Peyer's patch (tissue), 4 donors: ENCODE results near the gene NALCN. TPM values are rescaled to one million over a fixed set of nuclear protein-coding genes. Genes with fewer than 3 reads are reported as not detected.

Experiments used
- DNase-seq, 3 donors: peaks; one replicate each; pipeline ENCODE4 v3.0.0-alpha.2; 2017 to 2019
- H3K27ac ChIP-seq, 4 donors: fragments of 200-600 bp; sonication (generic); one replicate each; pipeline ENCODE4 v1.5.1; 2016 to 2019
- H3K27me3 ChIP-seq, 2 donors: fragments of 200-600 bp; sonication (generic); one replicate each; pipeline ENCODE4 v1.5.1; 2019
- H3K36me3 ChIP-seq, 3 donors: fragments of 200-600 bp; sonication (generic); one replicate each; pipeline ENCODE4 v1.5.1; 2016 to 2019
- H3K4me1 ChIP-seq, 4 donors: fragments of 200-600 bp; sonication (generic); one replicate each; pipeline ENCODE4 v1.5.1; 2016 to 2019
- H3K4me3 ChIP-seq, 4 donors: fragments of 200-600 bp; sonication (generic); 1 replicate in 3 of 4; 2 replicates in 1 of 4; pipeline ENCODE4 v1.5.1; 2016 to 2019; ENCODE audit warnings: mild to moderate bottlenecking in 1 of 4
- H3K9me3 ChIP-seq, 4 donors: fragments of 200-600 bp; sonication (generic); one replicate each; pipeline ENCODE4 v1.5.1; 2016 to 2019; ENCODE audit warnings: mild to moderate bottlenecking in 1 of 4
- POLR2A ChIP-seq, 2 donors: fragments of 450-650 bp; IDR thresholded peaks; one replicate each; pipeline ENCODE4 v1.5.1; 2017; ENCODE audit warnings: antibody characterized with exemption in 2 of 2, mild to moderate bottlenecking in 2 of 2, moderate library complexity in 2 of 2
- total RNA-seq, 4 donors: library from RNA; depleted of rRNA; stranded (reverse); fragments of >200 nt; gene quantifications; one replicate each; pipeline ENCODE4 v1.1.0, GENCODE V29; 2016
- TF ChIP-seq, protein P1 (sequence below), 6 experiments: fragments of 450-650 bp in 4 of 6; fragments of 200-600 bp in 2 of 6; sonication (generic) in 1 of 6; IDR thresholded peaks; one replicate each; pipeline ENCODE4 v1.5.1; 2017 to 2019; ENCODE audit warnings: antibody characterized with exemption in 6 of 6, mild to moderate bottlenecking in 3 of 6, moderate library complexity in 1 of 6

The NALCN gene
- under 1 TPM in 2 of 4 donors, not detected in 2; 0.13 to 0.18 TPM for total RNA-seq

DNA sequence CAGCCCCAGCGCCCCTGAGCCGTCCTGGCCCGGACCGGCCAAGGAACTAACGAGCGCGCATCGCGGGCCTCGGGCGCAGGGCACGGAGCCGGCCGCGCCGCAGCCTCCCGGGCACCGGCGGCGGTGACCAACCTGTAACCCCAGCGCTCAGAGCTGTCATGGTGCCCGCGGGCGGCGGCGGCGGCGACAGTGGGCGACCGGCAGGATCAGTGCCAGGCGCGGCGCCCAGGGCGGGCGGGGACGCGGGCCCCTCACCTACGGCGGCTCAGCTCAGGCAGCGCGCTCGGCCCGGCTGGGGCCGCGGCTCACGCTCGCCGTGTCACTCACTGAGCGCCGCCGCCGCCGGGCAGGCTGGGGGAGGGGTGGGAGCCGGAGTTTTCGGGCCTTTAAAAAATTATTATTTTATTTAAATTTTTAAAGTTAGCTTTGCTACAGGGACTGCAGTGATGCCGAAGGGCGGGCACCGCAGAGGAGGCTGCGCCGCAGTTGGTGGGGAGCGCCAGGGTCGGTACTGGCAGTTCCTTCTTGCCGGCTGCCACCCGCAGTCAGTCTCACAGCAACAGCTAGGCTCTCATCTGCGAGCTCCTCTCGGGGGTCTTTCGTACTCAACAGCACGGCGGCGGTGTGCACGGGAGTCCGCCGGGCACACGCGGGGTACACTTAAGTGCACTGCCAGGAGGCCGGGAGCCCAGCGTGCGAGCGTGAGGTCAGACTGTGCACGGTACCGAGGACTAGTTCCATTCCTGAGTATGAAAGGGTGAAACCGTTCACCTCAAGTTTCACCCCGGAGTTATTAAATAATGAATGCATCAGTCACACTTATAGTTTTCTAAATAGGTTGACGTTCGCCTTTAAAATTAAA lies at the start of gene NALCN:
Gene NALCN (minus strand): TSS at position 328 of the 862 bp plus-strand sequence. CDS start 17,382 bp downstream, outside the sequence.
- Histone ChIP-seq H3K4me1 (no peaks in the 10 kb centered on the region), H3K27me3 (no peaks in the 10 kb centered on the region), H3K27ac (no peak within 1 kb of the TSS), H3K36me3 (no peaks in the 10 kb centered on the region), H3K4me3 (peak within 1 kb of the TSS in 2 of 4 donors; percentile 36 to 39), H3K9me3 (no peaks in the 10 kb centered on the region)
- DNase-seq = no peak
- TF ChIP-seq, protein P1, sequence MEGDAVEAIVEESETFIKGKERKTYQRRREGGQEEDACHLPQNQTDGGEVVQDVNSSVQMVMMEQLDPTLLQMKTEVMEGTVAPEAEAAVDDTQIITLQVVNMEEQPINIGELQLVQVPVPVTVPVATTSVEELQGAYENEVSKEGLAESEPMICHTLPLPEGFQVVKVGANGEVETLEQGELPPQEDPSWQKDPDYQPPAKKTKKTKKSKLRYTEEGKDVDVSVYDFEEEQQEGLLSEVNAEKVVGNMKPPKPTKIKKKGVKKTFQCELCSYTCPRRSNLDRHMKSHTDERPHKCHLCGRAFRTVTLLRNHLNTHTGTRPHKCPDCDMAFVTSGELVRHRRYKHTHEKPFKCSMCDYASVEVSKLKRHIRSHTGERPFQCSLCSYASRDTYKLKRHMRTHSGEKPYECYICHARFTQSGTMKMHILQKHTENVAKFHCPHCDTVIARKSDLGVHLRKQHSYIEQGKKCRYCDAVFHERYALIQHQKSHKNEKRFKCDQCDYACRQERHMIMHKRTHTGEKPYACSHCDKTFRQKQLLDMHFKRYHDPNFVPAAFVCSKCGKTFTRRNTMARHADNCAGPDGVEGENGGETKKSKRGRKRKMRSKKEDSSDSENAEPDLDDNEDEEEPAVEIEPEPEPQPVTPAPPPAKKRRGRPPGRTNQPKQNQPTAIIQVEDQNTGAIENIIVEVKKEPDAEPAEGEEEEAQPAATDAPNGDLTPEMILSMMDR (IDR thresholded peaks at IDR 0.05) = no peak
- TF ChIP-seq POLR2A (IDR thresholded peaks at IDR 0.05) = no peak

DNA sequence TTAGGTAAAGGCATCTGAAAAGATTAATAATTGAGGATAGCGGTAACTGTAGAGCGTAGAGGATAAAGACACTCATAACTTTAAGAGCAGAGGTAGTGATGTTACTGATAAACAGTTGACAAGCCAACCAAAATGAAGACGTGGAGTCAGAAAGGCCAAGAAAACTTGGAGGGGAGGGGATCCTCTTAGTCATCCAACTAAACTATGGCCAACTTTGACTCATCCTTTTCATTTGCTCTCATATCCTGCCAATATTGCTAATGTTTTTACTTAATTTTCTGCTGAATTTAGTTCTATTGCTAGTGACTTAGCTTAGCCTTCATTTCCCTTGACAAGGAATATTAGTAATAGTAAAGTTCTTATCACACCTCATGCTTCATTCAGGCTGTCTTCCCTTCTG lies 49.6 kb upstream of the NALCN start:
- no peak for TF ChIP-seq POLR2A (IDR thresholded peaks at IDR 0.05)
- TF ChIP-seq, protein P1 (IDR thresholded peaks at IDR 0.05) = no peak
- H3K27me3 ChIP-seq = no peaks in the 10 kb centered on the region

DNA sequence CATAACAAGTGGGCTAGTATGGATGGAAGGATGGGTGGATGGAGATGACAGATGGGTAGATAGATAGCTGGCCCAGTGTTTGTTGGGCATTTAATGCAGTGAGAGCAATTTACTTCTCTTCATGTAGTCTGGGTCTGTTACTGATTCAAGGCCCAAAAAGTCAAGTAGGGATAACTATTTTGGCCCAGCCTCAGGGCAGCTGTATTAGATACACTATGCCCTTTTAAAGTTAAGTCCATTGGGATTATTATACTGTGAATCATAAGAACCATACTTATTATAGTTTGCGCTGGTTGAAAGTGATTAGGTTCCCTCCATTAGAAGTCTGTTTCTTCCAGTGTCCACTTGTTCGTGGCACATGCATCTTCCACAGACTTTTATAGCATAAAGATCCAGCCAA lies 40.9 kb upstream of the NALCN start:
- no peak overlapping the region for H3K27ac ChIP-seq
- no peaks in the 10 kb centered on the region for H3K9me3 ChIP-seq
- no peak for TF ChIP-seq POLR2A (IDR thresholded peaks at IDR 0.05)
- TF ChIP-seq, protein P1 (IDR thresholded peaks at IDR 0.05) = no peak
- no peaks in the 10 kb centered on the region for H3K27me3 ChIP-seq
- H3K36me3 ChIP-seq = no peaks in the 10 kb centered on the region
- peaks cover 0 to 4% (median 0%) of the 10 kb centered on the region in 4 donors for H3K4me1 ChIP-seq
- H3K4me3 ChIP-seq = no peak overlapping the region
- DNase-seq = no peak

More for the DNA sequence above, 49.6 kb upstream of the NALCN start:
- no peak for DNase-seq
- no peaks in the 10 kb centered on the region for H3K4me1 ChIP-seq
- no peak overlapping the region for H3K4me3 ChIP-seq
- no peaks in the 10 kb centered on the region for H3K9me3 ChIP-seq
- H3K27ac ChIP-seq = no peak overlapping the region
- no peaks in the 10 kb centered on the region for H3K36me3 ChIP-seq

DNA sequence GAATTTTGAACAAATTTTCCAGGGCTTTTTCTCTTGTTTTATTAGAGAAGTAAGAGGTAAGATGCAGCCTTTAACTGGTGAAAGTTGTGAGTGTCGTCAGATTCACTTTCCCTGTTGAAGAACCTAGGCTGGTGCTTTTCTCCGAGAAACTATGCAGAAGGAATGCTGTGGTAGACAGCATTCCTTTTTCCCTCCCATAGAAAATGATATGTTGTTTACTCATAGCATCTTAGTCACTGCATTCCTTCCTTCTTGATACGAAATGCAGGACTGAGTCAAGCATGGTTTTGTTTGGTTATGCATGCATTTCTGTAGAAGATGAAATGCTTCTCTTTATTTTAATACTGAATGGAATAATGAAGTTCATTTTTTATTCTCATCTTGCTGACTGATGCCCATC lies 39.6 kb upstream of the NALCN start:
- no peaks in the 10 kb centered on the region for H3K27me3 ChIP-seq
- peaks cover 0 to 4% (median 0%) of the 10 kb centered on the region in 4 donors for H3K4me1 ChIP-seq
- no peaks in the 10 kb centered on the region for H3K36me3 ChIP-seq
- H3K27ac ChIP-seq = no peak overlapping the region
- TF ChIP-seq, protein P1 (IDR thresholded peaks at IDR 0.05) = no peak
- TF ChIP-seq POLR2A (IDR thresholded peaks at IDR 0.05) = no peak
- H3K9me3 ChIP-seq = no peaks in the 10 kb centered on the region
- H3K4me3 ChIP-seq = no peak overlapping the region
- no peak for DNase-seq

DNA sequence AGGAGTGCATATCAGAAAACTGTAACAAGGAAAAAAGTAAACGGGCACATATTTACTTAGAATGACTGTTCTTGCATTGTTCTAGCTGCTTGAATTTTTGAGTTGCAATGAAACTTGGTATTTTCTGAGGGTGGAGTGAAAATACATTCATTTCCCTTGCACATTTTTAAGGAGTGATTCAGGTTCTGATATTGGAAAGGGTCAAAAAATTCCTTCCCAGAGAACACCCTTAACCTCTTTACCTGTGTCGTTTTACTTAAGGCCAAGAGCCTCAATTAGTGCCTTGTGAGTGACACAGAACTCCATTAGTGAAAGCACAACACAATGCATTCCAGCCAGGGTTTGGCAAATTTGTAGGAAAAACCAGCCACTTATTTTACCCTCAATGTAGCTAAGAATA lies 38.5 kb upstream of the NALCN start:
- no peak for DNase-seq
- no peak for TF ChIP-seq POLR2A (IDR thresholded peaks at IDR 0.05)
- TF ChIP-seq, protein P1 (IDR thresholded peaks at IDR 0.05) = no peak

More for the DNA sequence above, 38.5 kb upstream of the NALCN start:
- peaks cover 0 to 4% (median 0%) of the 10 kb centered on the region in 4 donors for H3K4me1 ChIP-seq
- H3K4me3 ChIP-seq = no peak overlapping the region
- H3K36me3 ChIP-seq = no peaks in the 10 kb centered on the region
- no peak overlapping the region for H3K27ac ChIP-seq
- H3K9me3 ChIP-seq = no peaks in the 10 kb centered on the region
- H3K27me3 ChIP-seq = no peaks in the 10 kb centered on the region
